Tibial nerve (tissue), 3 donors: Measurements from ENCODE around the gene RAP1GAP.

Experiments
- CTCF ChIP-seq, 5 experiments: fragments of 200-600 bp in 3 of 5; fragments of 450-650 bp in 2 of 5; sonication (generic) in 3 of 5; IDR thresholded peaks; one replicate each; pipeline ENCODE4 v1.5.1; 2016 to 2019; ENCODE audit warnings: antibody characterized with exemption in 5 of 5, mild to moderate bottlenecking in 3 of 5, moderate library complexity in 2 of 5
- POLR2A ChIP-seq, 2 donors: fragments of 450-650 bp; IDR thresholded peaks; one replicate each; pipeline ENCODE4 v1.6.1; 2017; ENCODE audit warnings: antibody characterized with exemption in 2 of 2, mild to moderate bottlenecking in 2 of 2, moderate library complexity in 2 of 2

- no peak for TF ChIP-seq CTCF (IDR thresholded peaks at IDR 0.05)
- no peak for TF ChIP-seq POLR2A (IDR thresholded peaks at IDR 0.05)
Observed at GRCh38 chr1:21604208-21604957, 64.8 kb downstream of the RAP1GAP start.
